Upper lobe of left lung (tissue), 6 donors: ENCODE measurements around the gene MUC22. TPM values are rescaled to one million over a fixed set of nuclear protein-coding genes. Genes with fewer than 3 reads are reported as not detected.
"Not testable (repeated sequence)": the region's sequence is repeated elsewhere in the genome, so short reads cannot be mapped to it uniquely, and the experiment has no call there.

Source experiments
- ATAC-seq, 2 donors: fragments of 200-7000 bp; cut with Tn5 transposase; one replicate each; pipeline ENCODE4 v1.9.1; 2022; ENCODE audit warnings: mild to moderate bottlenecking in 2 of 2, moderate library complexity in 2 of 2; ENCODE audit not compliant: low FRiP score in 2 of 2
- DNase-seq, 2 donors: peaks; one replicate each; pipeline ENCODE4 v3.0.0-alpha.2; 2019 to 2020
- H3K27ac ChIP-seq, 4 donors: fragments of 200-600 bp; sonication (generic); one replicate each; pipeline ENCODE4 v1.5.1; 2016 to 2019
- H3K27me3 ChIP-seq, 4 donors: fragments of 200-600 bp; sonication (generic); one replicate each; pipeline ENCODE4 v1.5.1; 2017 to 2019
- H3K36me3 ChIP-seq, 4 donors: fragments of 200-600 bp; sonication (generic); one replicate each; pipeline ENCODE4 v1.5.1; 2016 to 2019
- H3K4me1 ChIP-seq, 4 donors: fragments of 200-600 bp; sonication (generic); one replicate each; pipeline ENCODE4 v1.5.1; 2018 to 2019
- H3K4me3 ChIP-seq, 4 donors: fragments of 200-600 bp; sonication (generic); one replicate each; pipeline ENCODE4 v1.5.1; 2017 to 2019; ENCODE audit warnings: mild to moderate bottlenecking in 2 of 4, moderate library complexity in 1 of 4
- H3K9me3 ChIP-seq, 4 donors: fragments of 200-600 bp; sonication (generic); one replicate each; pipeline ENCODE4 v1.5.1; 2018 to 2019
- CTCF ChIP-seq, 6 experiments: fragments of 450-650 bp in 4 of 6; fragments of 200-600 bp in 2 of 6; sonication (generic) in 2 of 6; IDR thresholded peaks; one replicate each; pipeline ENCODE4 v1.5.1; 2016 to 2019; ENCODE audit warnings: antibody characterized with exemption in 6 of 6
- EP300 ChIP-seq, 4 donors: sonication (generic); formaldehyde crosslinking; IDR thresholded peaks; one replicate each; pipeline ENCODE4 v1.5.1; 2017; ENCODE audit warnings: antibody characterized with exemption in 4 of 4, control low read depth in 2 of 4
- POLR2A ChIP-seq, 4 donors: fragments of 450-650 bp; IDR thresholded peaks; one replicate each; pipeline ENCODE4 v1.5.1; 2016 to 2017; ENCODE audit warnings: antibody characterized with exemption in 4 of 4, mild to moderate bottlenecking in 2 of 4
- POLR2AphosphoS5 ChIP-seq, 2 donors: sonication (generic); formaldehyde crosslinking; IDR thresholded peaks; one replicate each; pipeline ENCODE4 v1.5.1; 2017; ENCODE audit warnings: antibody characterized with exemption in 2 of 2
- WGBS, 2 donors: methylation state at CpG; one replicate each; pipeline ENCODE4 v1.1.5; 2017 to 2018; 5-methylcytosine and 5-hydroxymethylcytosine counted together
- total RNA-seq, 6 donors: library from RNA; depleted of rRNA in 4 of 6; stranded (reverse); fragments of >200 nt in 4 of 6; gene quantifications; one replicate each; pipeline versions ENCODE4 v1.1.0 to v1.2.1, GENCODE V29; 2016 to 2021
- donor health status: DM: no; HTN: no; CAD: no; lungs with moderate emphysema.
- donor health status: DM: no; HTN: yes; CAD: no; lungs with severe emphysema.

Gene MUC22
- total RNA-seq, 6 donors from 2014 or later: 0.06 to 0.15 (median 0.07) TPM; not detected in 3

GRCh38 chr6:30964075-30964474 is 46.2 kb upstream of the MUC22 start:
- no peak overlapping the region for H3K4me3 ChIP-seq
- H3K4me1 ChIP-seq: peaks cover 0 to 15% (median 3%) of the 10 kb centered on the region in 4 donors
- ATAC-seq: peak in 1 of 2 donors; percentile 19
- no peaks in the 10 kb centered on the region for H3K36me3 ChIP-seq
- 51 to 67% methylated on average over 3 to 4 of the region's 4 CpGs for WGBS, 2 donors
- DNase-seq: no peak
- H3K9me3 ChIP-seq: no peaks in the 10 kb centered on the region
- no peaks in the 10 kb centered on the region for H3K27me3 ChIP-seq
- no peak overlapping the region for H3K27ac ChIP-seq
- TF ChIP-seq CTCF (IDR thresholded peaks at IDR 0.05) (no peak), POLR2AphosphoS5 (IDR thresholded peaks at IDR 0.05) (no peak), POLR2A (IDR thresholded peaks at IDR 0.05) (no peak), EP300 (IDR thresholded peaks at IDR 0.05) (no peak)

GRCh38 chr6:30965140-30965601 is 45.1 kb upstream of the MUC22 start:
- H3K9me3 ChIP-seq: no peaks in the 10 kb centered on the region
- H3K4me3 ChIP-seq: no peak overlapping the region
- no peak for DNase-seq
- WGBS, 2 donors: 85 to 92% methylated on average over 5 of the region's 5 CpGs
- H3K4me1 ChIP-seq: peaks cover 0 to 15% (median 3%) of the 10 kb centered on the region in 4 donors
- ATAC-seq: no peak
- H3K27ac ChIP-seq: no peak overlapping the region
- no peak for TF ChIP-seq CTCF (IDR thresholded peaks at IDR 0.05)
- no peak for TF ChIP-seq EP300 (IDR thresholded peaks at IDR 0.05)
- no peak for TF ChIP-seq POLR2AphosphoS5 (IDR thresholded peaks at IDR 0.05)
- TF ChIP-seq POLR2A (IDR thresholded peaks at IDR 0.05): no peak
- H3K27me3 ChIP-seq: no peaks in the 10 kb centered on the region
- H3K36me3 ChIP-seq: no peaks in the 10 kb centered on the region

GRCh38 chr6:30966154-30966553 is 44.1 kb upstream of the MUC22 start:
- no peaks in the 10 kb centered on the region for H3K9me3 ChIP-seq
- TF ChIP-seq POLR2AphosphoS5 (IDR thresholded peaks at IDR 0.05): no peak
- TF ChIP-seq CTCF (IDR thresholded peaks at IDR 0.05): no peak
- no peak for TF ChIP-seq EP300 (IDR thresholded peaks at IDR 0.05)
- TF ChIP-seq POLR2A (IDR thresholded peaks at IDR 0.05): no peak
- H3K27me3 ChIP-seq: no peaks in the 10 kb centered on the region
- H3K4me1 ChIP-seq: peaks cover 0 to 9% (median 3%) of the 10 kb centered on the region in 4 donors
- 80 to 81% methylated on average over 3 of the region's 3 CpGs for WGBS, 2 donors
- no peak for DNase-seq
- no peak for ATAC-seq
- H3K27ac ChIP-seq: no peak overlapping the region
- no peak overlapping the region for H3K4me3 ChIP-seq
- H3K36me3 ChIP-seq: no peaks in the 10 kb centered on the region

- not testable (repeated sequence) for H3K27ac ChIP-seq, H3K27me3 ChIP-seq, H3K9me3 ChIP-seq, H3K4me1 ChIP-seq, DNase-seq, ATAC-seq, H3K36me3 ChIP-seq, H3K4me3 ChIP-seq
- WGBS, 2 donors: 86 to 93% methylated on average over 6 of the region's 6 CpGs
These were observed 41.1 kb upstream of the MUC22 start for GRCh38 chr6:30969171-30969570.

GRCh38 chr6:30970946-30971345 is 39.3 kb upstream of the MUC22 start:
- DNase-seq (no peak), ATAC-seq (no peak)
- Histone ChIP-seq H3K9me3 (no peaks in the 10 kb centered on the region), H3K27me3 (no peaks in the 10 kb centered on the region), H3K27ac (no peak overlapping the region), H3K4me3 (no peak overlapping the region), H3K36me3 (no peaks in the 10 kb centered on the region), H3K4me1 (no peaks in the 10 kb centered on the region)
- WGBS, 2 donors: 85 to 87% methylated on average over 5 of the region's 5 CpGs
- no peak for TF ChIP-seq CTCF (IDR thresholded peaks at IDR 0.05)
- no peak for TF ChIP-seq POLR2A (IDR thresholded peaks at IDR 0.05)
- no peak for TF ChIP-seq EP300 (IDR thresholded peaks at IDR 0.05)
- no peak for TF ChIP-seq POLR2AphosphoS5 (IDR thresholded peaks at IDR 0.05)
